Breast epithelium (tissue), 3 donors: Measurements from ENCODE around the gene CPED1.

Experiments used
- POLR2A ChIP-seq: fragments of 450-650 bp; IDR thresholded peaks from one replicate; pipeline ENCODE4 v1.6.1; 2016; ENCODE audit warnings: antibody characterized with exemption, mild to moderate bottlenecking, moderate library complexity
- TF ChIP-seq, protein P1 (sequence below), 3 donors: fragments of 450-650 bp; IDR thresholded peaks; one replicate each; pipeline ENCODE4 v1.5.1; 2016 to 2017; ENCODE audit warnings: antibody characterized with exemption in 3 of 3, mild to moderate bottlenecking in 3 of 3, moderate library complexity in 3 of 3

DNA sequence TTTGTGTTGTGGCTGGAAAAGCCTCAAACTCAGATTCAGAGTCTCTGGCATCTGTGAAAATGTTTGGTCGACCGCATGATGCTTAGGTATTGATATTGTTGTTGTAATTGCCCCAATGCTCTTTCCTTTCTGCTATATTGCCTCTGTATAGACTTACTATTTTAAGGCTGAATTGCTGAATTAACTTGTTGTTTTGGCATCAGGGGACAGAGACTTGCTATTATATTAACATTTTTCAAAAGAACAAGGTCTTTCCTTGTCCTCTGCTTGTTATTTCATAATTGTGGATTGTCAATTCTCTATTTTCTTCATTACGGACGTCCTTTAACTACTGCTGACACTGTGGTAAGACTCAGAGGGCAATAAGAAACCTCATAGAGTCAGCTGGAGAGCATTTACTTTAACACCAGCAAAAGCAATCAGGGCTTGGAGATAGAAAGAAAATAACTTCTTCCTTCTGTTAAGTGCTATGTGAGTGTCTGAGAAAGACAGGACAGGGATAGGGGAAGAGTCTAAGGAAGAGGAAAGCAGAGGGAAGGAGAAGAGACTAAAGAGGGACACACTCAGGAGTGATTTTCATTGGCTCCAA is 17.6 kb downstream of the CPED1 start:
- TF ChIP-seq, protein P1, sequence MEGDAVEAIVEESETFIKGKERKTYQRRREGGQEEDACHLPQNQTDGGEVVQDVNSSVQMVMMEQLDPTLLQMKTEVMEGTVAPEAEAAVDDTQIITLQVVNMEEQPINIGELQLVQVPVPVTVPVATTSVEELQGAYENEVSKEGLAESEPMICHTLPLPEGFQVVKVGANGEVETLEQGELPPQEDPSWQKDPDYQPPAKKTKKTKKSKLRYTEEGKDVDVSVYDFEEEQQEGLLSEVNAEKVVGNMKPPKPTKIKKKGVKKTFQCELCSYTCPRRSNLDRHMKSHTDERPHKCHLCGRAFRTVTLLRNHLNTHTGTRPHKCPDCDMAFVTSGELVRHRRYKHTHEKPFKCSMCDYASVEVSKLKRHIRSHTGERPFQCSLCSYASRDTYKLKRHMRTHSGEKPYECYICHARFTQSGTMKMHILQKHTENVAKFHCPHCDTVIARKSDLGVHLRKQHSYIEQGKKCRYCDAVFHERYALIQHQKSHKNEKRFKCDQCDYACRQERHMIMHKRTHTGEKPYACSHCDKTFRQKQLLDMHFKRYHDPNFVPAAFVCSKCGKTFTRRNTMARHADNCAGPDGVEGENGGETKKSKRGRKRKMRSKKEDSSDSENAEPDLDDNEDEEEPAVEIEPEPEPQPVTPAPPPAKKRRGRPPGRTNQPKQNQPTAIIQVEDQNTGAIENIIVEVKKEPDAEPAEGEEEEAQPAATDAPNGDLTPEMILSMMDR (IDR thresholded peaks at IDR 0.05), result no peak
- no peak for TF ChIP-seq POLR2A
